Measurements from ENCODE around the gene CDK14. TPM values are rescaled to one million over a fixed set of nuclear protein-coding genes. Genes with fewer than 3 reads are reported as not detected.
"Not testable (repeated sequence)": the region's sequence is repeated elsewhere in the genome, so short reads cannot be mapped to it uniquely, and the experiment has no call there.

The CDK14 gene
- total RNA-seq, 1 donor from 2014 or later, result 52.3 TPM

- Mint-ChIP-seq H3K9me3 (peaks cover 4% of the 10 kb centered on the region), H3K27ac (peak overlapping the region; percentile 15), H3K27me3 (ENCODE audit: insufficient read depth, low read depth) (no peaks in the 10 kb centered on the region), H3K36me3 (peaks cover 25% of the 10 kb centered on the region), H3K4me3 (no peak overlapping the region), H3K4me1 (peaks cover 20% of the 10 kb centered on the region)
- H3F3A ChIP-seq (ENCODE audit: low read depth), result peaks cover 17% of the 10 kb centered on the region
- peak; percentile 70 for DNase-seq (ENCODE audit: low spot score)
- no peak overlapping the region for H3K27ac ChIP-seq
- no peak overlapping the region for H3K4me2 ChIP-seq
- H3K4me3 ChIP-seq, result no peak overlapping the region
- H3K9ac ChIP-seq, result no peak overlapping the region
- H2AFZ ChIP-seq (replicated peaks), result no peak overlapping the region
- H3K27me3 ChIP-seq, result no peaks in the 10 kb centered on the region
- H3K79me2 ChIP-seq (ENCODE audit: low read depth), result peaks cover 47% of the 10 kb centered on the region
- no peaks in the 10 kb centered on the region for H3K9me3 ChIP-seq (ENCODE audit: low read depth)
- H4K20me1 ChIP-seq (ENCODE audit: low read depth), result no peaks in the 10 kb centered on the region
- peaks cover 26% of the 10 kb centered on the region for H3K4me1 ChIP-seq
- H3K36me3 ChIP-seq, result no peaks in the 10 kb centered on the region
- TF ChIP-seq CTCF (IDR thresholded peaks at IDR 0.05) (peak; percentile 77), EZH2phosphoT487 (IDR thresholded peaks at IDR 0.05) (no peak), EZH2 (IDR thresholded peaks at IDR 0.05) (no peak)
These were observed 33.3 kb downstream of the CDK14 start for GRCh38 chr7:90629297-90629918.

GRCh38 chr7:90631502-90631901 is 35.4 kb downstream of the CDK14 start:
- H3K4me1 ChIP-seq, result peaks cover 6% of the 10 kb centered on the region
- DNase-seq (ENCODE audit: low spot score), result no peak
- Mint-ChIP-seq H3K9me3 (peaks cover 8% of the 10 kb centered on the region), H3K27me3 (ENCODE audit: insufficient read depth, low read depth) (no peaks in the 10 kb centered on the region), H3K4me3 (no peak overlapping the region), H3K4me1 (peaks cover 2% of the 10 kb centered on the region), H3K27ac (no peak overlapping the region), H3K36me3 (peaks cover 25% of the 10 kb centered on the region)
- H3K36me3 ChIP-seq, result no peaks in the 10 kb centered on the region
- TF ChIP-seq CTCF (IDR thresholded peaks at IDR 0.05) (no peak), EZH2phosphoT487 (IDR thresholded peaks at IDR 0.05) (no peak)
- H3K9me3 ChIP-seq (ENCODE audit: low read depth), result no peaks in the 10 kb centered on the region
- no peak overlapping the region for H3K4me2 ChIP-seq
- H3F3A ChIP-seq (ENCODE audit: low read depth), result no peaks in the 10 kb centered on the region
- no peak overlapping the region for H3K27ac ChIP-seq
- H3K9ac ChIP-seq, result no peak overlapping the region
- peaks cover 39% of the 10 kb centered on the region for H3K79me2 ChIP-seq (ENCODE audit: low read depth)
- H3K4me3 ChIP-seq, result no peak overlapping the region
- H2AFZ ChIP-seq (replicated peaks), result no peak overlapping the region
- H4K20me1 ChIP-seq (ENCODE audit: low read depth), result no peaks in the 10 kb centered on the region
- H3K27me3 ChIP-seq, result no peaks in the 10 kb centered on the region

- H3K27me3 Mint-ChIP-seq (ENCODE audit: insufficient read depth, low read depth); H3K4me1 ChIP-seq; H3K4me3 Mint-ChIP-seq; H3K27ac Mint-ChIP-seq; H3K4me2 ChIP-seq; H3K27ac ChIP-seq; H3K9me3 ChIP-seq (ENCODE audit: low read depth); H2AFZ ChIP-seq (replicated peaks); H3K9ac ChIP-seq; H3K36me3 ChIP-seq; DNase-seq (ENCODE audit: low spot score); H4K20me1 ChIP-seq (ENCODE audit: low read depth); H3K27me3 ChIP-seq; H3K4me3 ChIP-seq; H3F3A ChIP-seq (ENCODE audit: low read depth); H3K4me1 Mint-ChIP-seq: not testable (repeated sequence)
- peaks cover 38% of the 10 kb centered on the region for H3K36me3 Mint-ChIP-seq
- peaks cover 56% of the 10 kb centered on the region for H3K9me3 Mint-ChIP-seq
- H3K79me2 ChIP-seq (ENCODE audit: low read depth), result peaks cover 20% of the 10 kb centered on the region
These were observed 43.6 kb downstream of the CDK14 start for GRCh38 chr7:90639683-90640082.

GRCh38 chr7:90642978-90643377 is 46.9 kb downstream of the CDK14 start:
- H3K4me3 Mint-ChIP-seq, result no peak overlapping the region
- Histone ChIP-seq H3K79me2 (ENCODE audit: low read depth) (peaks cover 33% of the 10 kb centered on the region), H3K9me3 (ENCODE audit: low read depth) (peaks cover 12% of the 10 kb centered on the region), H3K27ac (no peak overlapping the region), H3K4me2 (no peak overlapping the region), H3K27me3 (no peaks in the 10 kb centered on the region), H3K4me1 (peaks cover 15% of the 10 kb centered on the region), H3F3A (ENCODE audit: low read depth) (peaks cover 13% of the 10 kb centered on the region), H3K36me3 (no peaks in the 10 kb centered on the region), H2AFZ (replicated peaks) (no peak overlapping the region), H4K20me1 (ENCODE audit: low read depth) (peaks cover 3% of the 10 kb centered on the region), H3K4me3 (no peak overlapping the region), H3K9ac (no peak overlapping the region)
- no peak for DNase-seq (ENCODE audit: low spot score)
- H3K27me3 Mint-ChIP-seq (ENCODE audit: insufficient read depth, low read depth), result no peaks in the 10 kb centered on the region
- peaks cover 13% of the 10 kb centered on the region for H3K4me1 Mint-ChIP-seq
- H3K9me3 Mint-ChIP-seq, result peaks cover 50% of the 10 kb centered on the region
- peaks cover 39% of the 10 kb centered on the region for H3K36me3 Mint-ChIP-seq
- no peak overlapping the region for H3K27ac Mint-ChIP-seq
- TF ChIP-seq EZH2 (IDR thresholded peaks at IDR 0.05) (no peak), CTCF (IDR thresholded peaks at IDR 0.05) (no peak), EZH2phosphoT487 (IDR thresholded peaks at IDR 0.05) (no peak)
